ENCODE data around the gene OSBPL5.

Gene OSBPL5

GRCh38 chr11:3165152-3165705, at the start of gene OSBPL5:
TSS of gene OSBPL5 (minus strand) at chr11:3165310. CDS start at chr11:3129148, 36,162 bp downstream.
- peak; percentile 81 for DNase-seq (ENCODE audit: low spot score)

DNA sequence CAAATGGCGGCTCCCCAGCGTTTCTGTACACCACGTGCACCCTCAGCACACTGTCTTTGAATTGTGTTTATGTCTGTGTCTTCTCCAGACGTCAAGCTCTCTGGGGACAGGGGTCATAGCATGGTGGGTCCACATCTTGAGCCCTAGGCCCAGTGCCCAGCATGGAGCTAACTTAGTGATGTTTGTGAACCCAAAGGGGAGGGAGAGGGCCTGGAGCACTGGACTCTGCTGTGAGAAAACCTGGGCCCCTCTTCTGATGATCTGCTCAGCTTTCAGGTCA, 49.2 kb upstream of the OSBPL5 start:
- DNase-seq (ENCODE audit: low spot score) = no peak

GRCh38 chr11:3213659-3214419, 48.7 kb upstream of the OSBPL5 start:
- DNase-seq (ENCODE audit: low spot score) = no peak

GRCh38 chr11:3208272-3208671, 43.2 kb upstream of the OSBPL5 start:
- DNase-seq (ENCODE audit: low spot score) = no peak

- DNase-seq (ENCODE audit: low spot score) = no peak
Measured at GRCh38 chr11:3207526-3208189, 42.5 kb upstream of the OSBPL5 start.

DNA sequence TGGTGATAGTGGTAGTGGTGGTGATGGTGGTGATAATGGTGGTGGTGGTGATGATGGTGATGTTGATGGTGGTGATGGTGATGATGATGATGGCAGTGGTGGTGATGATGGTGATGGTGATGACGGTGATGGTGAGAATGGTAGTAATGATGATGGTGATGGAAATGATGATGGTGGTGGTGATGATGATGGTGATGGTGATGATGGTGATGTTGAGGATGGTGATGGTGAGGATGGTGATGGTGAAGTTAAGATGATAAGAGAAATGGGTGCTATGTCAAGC, 41.8 kb upstream of the OSBPL5 start:
- no peak for DNase-seq (ENCODE audit: low spot score)

- no peak for DNase-seq (ENCODE audit: low spot score)
Measured at GRCh38 chr11:3206156-3206921, 41.2 kb upstream of the OSBPL5 start.

DNA sequence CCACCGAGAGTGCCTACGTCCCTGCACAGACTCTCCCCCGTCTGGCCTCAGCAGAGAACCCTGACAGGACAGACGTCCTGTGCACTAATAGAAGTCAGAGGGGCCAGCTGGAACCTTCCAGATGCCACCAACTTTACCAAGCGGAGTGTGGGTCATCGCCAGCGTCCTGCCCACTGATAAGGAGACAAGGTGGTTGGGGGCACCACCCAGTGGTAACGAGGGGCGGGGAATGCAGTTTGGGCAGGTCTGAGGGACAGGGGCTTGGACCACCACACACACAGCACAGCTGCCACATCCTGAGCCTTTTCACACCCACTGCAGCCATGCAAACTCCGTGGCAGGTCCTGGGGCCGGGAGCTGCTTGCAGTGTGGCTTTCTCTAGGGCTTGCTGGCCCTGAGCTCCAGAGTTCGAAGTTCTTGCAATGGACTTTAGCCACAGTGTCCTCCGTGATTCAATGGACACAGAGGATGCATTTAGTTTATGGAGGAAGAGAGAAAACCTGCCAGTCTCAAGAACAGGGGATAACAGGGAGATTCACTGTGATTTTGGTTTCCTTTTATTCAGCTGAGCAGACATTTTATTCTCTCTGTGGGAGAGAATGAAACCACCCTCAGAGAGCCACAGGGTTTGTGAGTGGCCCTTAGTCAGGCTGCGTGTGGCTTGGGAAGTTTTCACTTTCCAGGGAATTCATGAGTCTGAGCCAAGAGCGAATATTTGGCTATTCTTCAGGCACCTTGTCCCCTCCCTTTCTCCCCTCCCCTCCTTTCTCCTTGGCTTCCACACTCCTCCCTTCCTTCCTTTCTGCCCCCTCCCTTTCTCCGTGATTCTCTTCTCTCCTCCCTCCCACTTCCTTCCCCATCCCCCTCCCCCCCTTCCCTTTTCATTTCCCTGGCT, 40.4 kb upstream of the OSBPL5 start:
- no peak for DNase-seq (ENCODE audit: low spot score)

GRCh38 chr11:3204141-3205015, 39.3 kb upstream of the OSBPL5 start:
- no peak for DNase-seq (ENCODE audit: low spot score)

- no peak for DNase-seq (ENCODE audit: low spot score)
Measured at GRCh38 chr11:3203221-3204043, 38.3 kb upstream of the OSBPL5 start.

- no peak for DNase-seq (ENCODE audit: low spot score)
Measured at GRCh38 chr11:3202759-3203158, 37.6 kb upstream of the OSBPL5 start.

DNA sequence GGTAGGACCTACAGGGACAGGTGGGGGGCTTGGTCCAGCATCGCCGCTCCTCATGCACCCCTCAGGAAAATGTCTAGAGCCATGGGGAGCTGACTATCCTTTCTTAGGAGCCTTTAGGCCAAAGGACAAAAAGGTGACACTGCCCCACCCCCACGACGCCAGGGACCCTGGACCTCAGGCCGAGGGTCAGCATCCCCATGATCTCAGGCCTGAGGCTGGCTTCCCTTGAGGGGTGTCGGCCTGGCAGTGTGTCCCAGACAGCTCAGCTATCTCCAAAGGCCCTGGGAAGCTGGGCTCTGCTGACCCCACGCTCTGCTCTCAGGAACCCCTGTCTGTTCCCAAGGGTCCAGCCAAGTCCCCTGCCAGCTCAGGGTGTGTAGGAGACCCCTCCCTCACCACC, 37.2 kb upstream of the OSBPL5 start:
- DNase-seq (ENCODE audit: low spot score) = no peak

- no peak for DNase-seq (ENCODE audit: low spot score)
Measured at GRCh38 chr11:3201677-3202181, 36.6 kb upstream of the OSBPL5 start.

GRCh38 chr11:3201112-3201581, 36.0 kb upstream of the OSBPL5 start:
- no peak for DNase-seq (ENCODE audit: low spot score)

- peak; percentile 51 for DNase-seq (ENCODE audit: low spot score)
Measured at GRCh38 chr11:3200388-3201111, 35.4 kb upstream of the OSBPL5 start.

- peak; percentile 49 for DNase-seq (ENCODE audit: low spot score)
Measured at GRCh38 chr11:3199537-3200295, 34.6 kb upstream of the OSBPL5 start.

- peak; percentile 26 for DNase-seq (ENCODE audit: low spot score)
Measured at GRCh38 chr11:3198815-3199214, 33.7 kb upstream of the OSBPL5 start.

GRCh38 chr11:3197878-3198528, 32.9 kb upstream of the OSBPL5 start:
- DNase-seq (ENCODE audit: low spot score) = peak; percentile 52
